Measurements from ENCODE around the gene PAQR3. TPM values are rescaled to one million over a fixed set of nuclear protein-coding genes. Genes with fewer than 3 reads are reported as not detected.

PAQR3 gene
- total and polyA plus RNA-seq, 2 of the 8 experiments (the other 6 are each of a cell fraction or from before 2014, with no cell fraction given): 28.9 to 35.2 TPM

GRCh38 chr4:78987683-78988082 lies 48.4 kb upstream of the PAQR3 start:
- no peak overlapping the region for H2AFZ ChIP-seq (ENCODE audit: low read length)
- WGBS, 2 experiments (ENCODE audit: extremely low coverage in 1 of 2, insufficient coverage in 1 of 2, insufficient read length in 1 of 2, insufficient replicate concordance in 2 of 2, low coverage in 1 of 2, low lambda C conversion rate in 2 of 2, missing lambda C conversion rate in 1 of 2): 89% methylated on average over 1 of the region's 1 CpG; no CpG with 5 or more reads in 1 of the 2 experiments
- no peak overlapping the region for H4K8ac ChIP-seq (ENCODE audit: extremely low read depth, insufficient read depth, low read length)
- DNase-seq (ENCODE audit: low read depth in 1 of 2, low spot score in 2 of 2) (no peak), FAIRE-seq (no peak)
- H3K9me3 ChIP-seq (ENCODE audit: insufficient read depth in 2 of 2, low read depth in 1 of 2, low read length in 1 of 2): peaks cover under 1 to 4% of the 10 kb centered on the region in 2 experiments; a peak in 3 of 4 replicates
- H3K4me1 ChIP-seq (replicated peaks in 1 of 4; ENCODE audit: control insufficient read depth in 3 of 4, insufficient read depth in 4 of 4, low read length in 3 of 4): no peaks in the 10 kb centered on the region
- no peaks in the 10 kb centered on the region for H4K20me1 ChIP-seq (replicated peaks in 1 of 2; ENCODE audit: control insufficient read depth in 1 of 2, insufficient read depth in 2 of 2, low read length in 2 of 2)
- no peak overlapping the region for H2BK120ac ChIP-seq (replicated peaks; ENCODE audit: low read depth, low read length)
- H3K9ac ChIP-seq (replicated peaks in 1 of 4; ENCODE audit: extremely low read depth in 1 of 4, low read depth in 3 of 4, low read length in 3 of 4): no peak overlapping the region
- H3K56ac ChIP-seq (replicated peaks; ENCODE audit: insufficient read length, low read depth, low read length): no peak overlapping the region
- H3K36me3 ChIP-seq (ENCODE audit: control insufficient read depth in 2 of 4, insufficient read depth in 4 of 4, low read length in 3 of 4): no peaks in the 10 kb centered on the region
- no peak overlapping the region for H2AK5ac ChIP-seq (ENCODE audit: low read depth, low read length)
- H3K27ac ChIP-seq (ENCODE audit: low read depth, low read length): no peak overlapping the region
- no peak overlapping the region for H3K14ac ChIP-seq (ENCODE audit: insufficient read length)
- H3K27me3 ChIP-seq (replicated peaks in 1 of 4; ENCODE audit: control insufficient read depth in 3 of 4, extremely low read depth in 1 of 4, insufficient read depth in 3 of 4, low read length in 3 of 4): no peaks in the 10 kb centered on the region
- no peak overlapping the region for H2BK15ac ChIP-seq (ENCODE audit: low read length)
- no peak overlapping the region for H3K4me3 ChIP-seq (ENCODE audit: extremely low read depth in 1 of 4, insufficient read depth in 2 of 4, low read depth in 3 of 4, low read length in 4 of 4)
- CTCF ChIA-PET (ENCODE audit: partially characterized antibody): interaction anchor here (1.1 kb wide), 1 partner anchor 36 kb away, joined by 5 read pairs; no protein-coding TSS in a partner anchor
- POLR2A ChIA-PET (ENCODE audit: partially characterized antibody): no interaction called here
- H3K4me2 ChIP-seq (ENCODE audit: insufficient read depth in 1 of 2, low read depth in 2 of 2, low read length in 2 of 2): no peak overlapping the region
- H2BK5ac ChIP-seq (ENCODE audit: low read depth, low read length): no peak overlapping the region
- H3K4ac ChIP-seq (replicated peaks; ENCODE audit: insufficient read length, low read depth, low read length): no peak overlapping the region
- no peaks in the 10 kb centered on the region for H3K79me2 ChIP-seq (ENCODE audit: control insufficient read depth in 1 of 2, insufficient read depth in 2 of 2, low read length in 2 of 2)
- no peak overlapping the region for H3K18ac ChIP-seq (ENCODE audit: extremely low read depth, low read length)
- no peaks in the 10 kb centered on the region for H3K23me2 ChIP-seq (ENCODE audit: low read depth, low read length)
- H2BK12ac ChIP-seq (ENCODE audit: low read depth, low read length): no peak overlapping the region
- no peak overlapping the region for H2BK20ac ChIP-seq (ENCODE audit: low read length)
- no peak overlapping the region for H3K23ac ChIP-seq (ENCODE audit: insufficient read length)
- no peak overlapping the region for H4K91ac ChIP-seq (replicated peaks; ENCODE audit: insufficient read length, low read length)
- H4K5ac ChIP-seq (ENCODE audit: insufficient read length, low read depth, low read length): no peak overlapping the region
- no peaks in the 10 kb centered on the region for H3K79me1 ChIP-seq (ENCODE audit: low read depth, low read length)
- TF ChIP-seq KDM4A (IDR thresholded peaks at IDR 0.05; ENCODE audit: low read depth, low read length, severe bottlenecking) (no peak), SP1 (IDR thresholded peaks at IDR 0.05; ENCODE audit: low read depth, low read length) (no peak), CTBP2 (IDR thresholded peaks at IDR 0.05; ENCODE audit: borderline replicate concordance, insufficient read depth, insufficient read length, low read length) (no peak), POLR2A (IDR thresholded peaks at IDR 0.05; ENCODE audit: control extremely low read depth in 1 of 2, low read depth in 2 of 2, low read length in 2 of 2) (no peak), E2F6 (IDR thresholded peaks at IDR 0.05) (no peak), BCL11A (IDR thresholded peaks at IDR 0.05; ENCODE audit: low read depth in 2 of 2, low read length in 2 of 2) (no peak), BRCA1 (IDR thresholded peaks at IDR 0.05; ENCODE audit: low read depth, low read length) (no peak), SRF (IDR thresholded peaks at IDR 0.05; ENCODE audit: low read depth, low read length) (no peak), TCF12 (IDR thresholded peaks at IDR 0.05; ENCODE audit: low read depth, low read length) (no peak), TEAD4 (IDR thresholded peaks at IDR 0.05; ENCODE audit: low read depth, low read length) (no peak), CREB1 (IDR thresholded peaks at IDR 0.05) (no peak), TAF1 (IDR thresholded peaks at IDR 0.05; ENCODE audit: low read depth, low read length) (no peak), USF2 (IDR thresholded peaks at IDR 0.05; ENCODE audit: low read length) (no peak), JUN (IDR thresholded peaks at IDR 0.05; ENCODE audit: low read depth, low read length) (no peak)

All from H1 (cell line).